ENCODE data around the gene PRRX1.

PRRX1 gene

DNA sequence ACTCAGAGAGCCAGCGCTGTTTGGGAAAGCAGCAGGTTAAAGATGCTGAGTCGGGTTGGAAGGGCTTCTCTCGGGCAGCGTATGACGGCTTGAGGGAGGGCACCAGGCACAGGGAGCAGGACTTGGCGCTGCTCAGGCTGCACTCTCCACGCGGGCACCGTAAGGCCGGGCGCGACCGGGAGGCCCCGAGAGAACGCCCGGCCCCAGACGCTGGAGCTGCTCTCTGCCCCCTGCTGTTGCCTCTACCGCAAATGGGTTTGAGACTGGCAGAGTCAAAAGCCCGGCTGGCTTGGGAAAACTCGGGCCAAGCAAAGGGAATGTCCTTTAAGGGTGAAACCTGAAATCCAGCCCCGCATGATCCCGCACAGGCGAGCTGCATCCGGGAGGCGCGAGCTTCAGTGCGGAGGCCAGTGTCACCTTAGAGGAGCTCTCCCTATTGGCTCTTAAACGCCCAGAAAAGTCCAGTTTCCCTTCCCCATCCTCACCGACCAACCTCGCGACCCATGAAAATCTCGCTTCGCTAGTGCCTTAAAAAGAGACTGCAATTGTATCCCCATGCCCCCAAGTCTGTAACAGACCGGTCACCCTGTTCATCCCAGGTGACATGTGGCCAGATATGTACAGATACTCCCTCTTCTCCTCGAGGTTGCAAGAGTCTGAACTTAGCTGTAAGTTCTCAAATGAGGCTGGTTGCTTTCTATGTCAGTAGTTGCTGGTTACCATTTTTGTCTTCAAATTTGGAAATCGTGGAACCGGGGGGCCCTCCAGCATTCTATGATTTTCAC, 1.1 kb downstream of the PRRX1 start:
- no peak for DNase-seq

DNA sequence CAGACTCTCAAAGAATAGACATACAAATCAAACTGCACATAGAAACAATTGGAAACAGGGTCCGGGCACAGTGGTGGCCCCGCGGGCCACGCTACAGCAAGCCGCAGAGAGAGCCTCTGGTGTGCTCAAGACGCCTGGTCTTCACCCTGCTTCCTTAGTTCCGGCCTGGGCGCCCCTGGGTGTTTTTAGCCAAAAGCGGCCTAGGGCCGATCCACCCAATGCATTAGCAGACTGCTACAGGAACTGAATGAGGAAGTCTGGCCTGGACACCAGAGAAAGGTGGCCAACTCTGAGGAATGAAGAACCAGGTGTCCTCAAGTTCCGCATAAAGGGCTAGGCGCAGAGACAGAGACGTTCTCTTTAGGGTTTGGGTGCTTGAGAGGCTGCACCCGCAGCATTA, 1.7 kb downstream of the PRRX1 start:
- no peak for DNase-seq

- no peak for DNase-seq
These were observed 2.8 kb downstream of the PRRX1 start for GRCh38 chr1:170666541-170667254.

DNA sequence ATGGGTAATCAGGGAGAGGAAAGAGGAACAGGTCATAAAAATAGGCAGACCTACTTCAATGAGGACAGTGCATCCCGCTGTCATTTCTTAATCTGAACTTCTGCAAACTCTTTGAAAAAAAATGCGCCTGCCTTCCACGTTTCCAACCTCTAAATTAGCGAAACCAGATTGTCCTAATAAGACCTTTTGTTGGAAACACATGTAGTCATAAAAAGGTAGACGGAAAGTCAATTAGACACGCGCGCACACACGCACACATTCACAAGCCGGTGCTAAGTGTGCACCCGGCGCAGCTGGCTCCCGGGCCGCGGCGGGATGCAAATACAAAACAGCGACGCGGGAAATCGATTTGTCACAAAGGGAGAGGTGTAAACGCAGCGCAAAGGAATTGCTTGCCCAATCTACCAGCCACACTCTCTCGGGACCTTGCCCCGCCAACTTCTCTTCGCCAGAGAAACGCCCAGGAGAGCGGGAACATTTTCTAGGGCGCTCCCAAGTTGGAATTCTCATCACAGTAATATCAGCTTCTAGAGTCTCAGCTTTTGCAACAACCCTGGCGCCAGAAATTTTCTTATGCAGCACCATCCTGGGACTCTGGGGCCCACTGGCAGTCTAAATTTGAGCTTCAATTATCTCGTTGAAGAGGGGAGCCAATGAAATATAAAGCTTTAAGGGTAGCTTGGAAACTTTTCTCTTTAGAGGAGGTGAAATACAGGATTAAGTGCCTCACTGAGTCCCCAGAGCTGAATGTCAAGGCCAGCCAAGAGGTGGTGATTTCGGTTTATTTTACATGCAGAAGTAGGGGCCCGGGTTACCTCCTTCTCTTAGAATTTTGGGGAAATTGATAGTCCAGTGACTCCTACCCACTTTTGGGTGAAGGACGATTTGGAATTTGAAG, 4.5 kb downstream of the PRRX1 start:
- DNase-seq: no peak

DNA sequence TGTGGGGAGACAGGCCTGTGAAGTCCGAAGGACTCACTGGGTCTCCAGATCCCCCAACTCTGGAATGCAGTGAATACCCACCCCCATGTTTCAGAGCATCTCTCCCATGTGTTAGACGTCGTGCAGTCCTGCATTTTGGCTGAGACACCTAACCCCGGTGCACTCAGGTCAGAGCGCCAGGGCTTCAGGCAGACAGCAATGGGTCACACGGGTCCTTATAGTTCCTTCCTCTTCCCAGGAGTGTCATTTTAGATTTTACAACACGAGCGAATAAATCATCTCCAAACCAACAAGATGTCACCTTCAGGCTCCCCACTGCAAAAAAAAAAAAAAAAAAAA, 5.1 kb downstream of the PRRX1 start:
- no peak for DNase-seq

GRCh38 chr1:170669586-170670530, 5.9 kb downstream of the PRRX1 start:
- no peak for DNase-seq

- no peak for DNase-seq
These were observed 7.1 kb downstream of the PRRX1 start for GRCh38 chr1:170670802-170671628.

- no peak for DNase-seq
These were observed 7.7 kb downstream of the PRRX1 start for GRCh38 chr1:170671629-170671963.

DNA sequence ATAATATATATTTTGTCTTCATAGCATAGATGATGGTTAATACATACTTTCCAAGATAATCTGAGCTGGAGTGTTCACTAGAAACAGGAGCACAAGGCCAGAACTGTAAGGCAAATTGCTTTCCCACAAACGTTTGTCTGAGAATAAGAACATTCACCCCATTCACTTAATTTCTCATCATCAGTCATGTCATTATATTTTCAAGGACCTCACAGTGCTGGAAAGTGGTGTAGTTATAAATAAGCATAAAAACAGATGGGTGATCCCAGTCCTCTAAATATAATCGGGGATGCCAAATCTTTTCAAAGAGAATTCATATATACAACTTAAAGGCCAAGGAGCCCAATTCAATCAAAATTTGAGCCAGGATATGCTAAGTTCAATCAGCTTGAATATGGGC, 8.4 kb downstream of the PRRX1 start:
- no peak for DNase-seq

DNA sequence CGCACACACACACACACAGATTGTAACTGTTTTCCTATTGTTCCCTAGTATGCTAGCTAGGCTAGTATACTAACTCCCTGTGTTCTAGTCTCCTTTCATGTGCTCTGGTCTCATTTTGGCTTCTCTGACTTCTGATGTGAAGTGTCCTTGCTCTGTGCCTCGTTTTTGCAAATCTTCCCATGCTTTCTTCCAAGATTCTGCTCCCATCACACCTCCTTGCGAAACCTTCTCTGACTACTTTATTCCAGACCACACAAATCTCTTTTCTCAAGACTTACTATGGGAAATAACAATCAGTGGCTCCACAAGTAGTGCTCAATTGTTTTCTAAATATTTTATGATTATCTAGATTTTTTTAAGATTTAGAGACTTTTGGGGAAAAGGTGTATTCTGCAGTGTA, 10.3 kb downstream of the PRRX1 start:
- DNase-seq: no peak

DNA sequence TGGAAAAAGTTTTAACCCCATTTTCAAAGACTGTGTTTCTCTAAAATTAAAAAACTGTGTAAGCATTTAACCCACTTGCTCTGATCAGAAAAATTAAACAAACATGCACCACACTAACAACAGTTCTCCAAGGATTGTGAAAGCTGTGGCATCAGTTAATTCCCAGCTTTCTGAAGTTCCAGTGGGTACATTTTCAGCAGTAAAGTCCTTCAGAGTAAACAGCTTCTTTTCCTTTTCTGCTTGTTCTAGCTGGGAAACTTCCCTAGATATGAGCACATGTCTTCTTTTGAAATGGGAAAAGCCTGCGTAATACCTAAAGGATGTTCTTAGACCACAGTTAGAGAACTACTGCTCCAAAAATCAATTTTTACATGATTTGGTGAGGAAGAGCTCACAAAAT, 11.1 kb downstream of the PRRX1 start:
- DNase-seq: no peak

- no peak for DNase-seq
These were observed 11.9 kb downstream of the PRRX1 start for GRCh38 chr1:170675865-170676264.

DNA sequence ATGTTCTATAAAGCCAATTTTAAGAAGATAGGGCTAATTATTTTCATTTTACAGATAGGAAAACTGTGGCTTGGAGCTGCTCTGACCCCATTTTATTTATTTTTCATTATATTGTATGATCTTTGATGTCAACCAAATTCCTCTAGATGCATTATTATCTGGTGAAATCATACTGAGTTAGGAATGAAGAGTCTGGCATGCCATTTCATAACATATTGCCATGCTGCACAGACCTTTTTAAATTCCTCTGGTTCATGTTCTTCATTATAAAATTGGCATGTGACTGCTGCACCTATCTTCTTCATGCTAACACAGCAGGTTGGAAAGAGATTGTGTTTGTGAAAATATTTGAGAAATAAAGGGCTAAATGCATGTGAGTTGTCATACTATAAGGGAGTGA, 12.7 kb downstream of the PRRX1 start:
- no peak for DNase-seq

DNA sequence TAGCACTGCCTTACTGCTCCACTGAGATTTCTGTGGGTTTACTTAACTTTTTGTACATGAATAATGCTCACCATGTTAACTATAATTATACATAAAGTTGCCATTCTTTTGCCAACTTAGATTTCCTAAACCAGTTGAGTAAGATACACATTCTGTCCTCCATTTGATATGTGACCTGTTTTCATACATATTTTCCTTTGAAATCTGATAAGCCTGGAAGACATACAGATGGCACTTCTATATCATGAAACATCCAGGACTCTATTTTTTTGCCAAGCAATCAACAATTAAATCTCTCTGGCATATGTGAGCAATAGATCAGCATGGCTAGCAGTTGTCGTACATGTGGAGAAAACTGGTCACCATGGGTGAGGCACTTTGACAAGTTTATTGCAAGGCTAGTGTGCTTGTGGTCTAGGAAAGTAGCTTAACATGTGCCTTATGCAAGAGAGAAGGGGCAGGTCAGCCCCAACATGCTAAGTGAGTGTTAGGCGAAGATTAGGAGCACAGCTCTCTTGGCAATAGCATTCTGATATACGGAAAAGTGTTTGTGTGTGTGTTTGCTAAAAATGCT, 14.2 kb downstream of the PRRX1 start:
- DNase-seq: no peak

DNA sequence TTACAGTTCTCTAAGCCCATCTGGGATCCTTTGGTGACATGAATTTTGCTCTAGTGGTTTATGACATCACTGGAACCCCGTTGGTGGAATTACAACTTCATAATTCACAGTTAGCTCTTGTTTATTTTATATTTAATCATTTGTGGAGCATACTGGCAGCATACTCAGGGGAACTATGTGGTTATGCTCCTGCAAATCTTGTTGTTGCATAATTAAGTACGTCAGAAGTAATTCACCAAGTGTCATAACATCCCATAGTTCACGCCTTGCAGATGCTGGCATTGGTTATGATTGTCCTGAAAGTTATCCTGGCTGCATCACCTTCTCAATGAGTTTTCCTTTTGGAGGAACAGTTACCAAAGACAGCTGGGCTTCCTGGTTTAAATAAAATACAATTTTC, 16.5 kb downstream of the PRRX1 start:
- DNase-seq: no peak

GRCh38 chr1:170682169-170682568, 18.2 kb downstream of the PRRX1 start:
- no peak for DNase-seq

- DNase-seq: no peak
These were observed 18.9 kb downstream of the PRRX1 start for GRCh38 chr1:170682809-170683208.

GRCh38 chr1:170685166-170685565, 21.2 kb downstream of the PRRX1 start:
- DNase-seq: no peak

- DNase-seq: no peak
These were observed 22.4 kb downstream of the PRRX1 start for GRCh38 chr1:170686291-170686690.

GRCh38 chr1:170687621-170688020, 23.7 kb downstream of the PRRX1 start:
- no peak for DNase-seq

- DNase-seq: no peak
These were observed 27.3 kb downstream of the PRRX1 start for GRCh38 chr1:170691258-170691657.

Measured in stimulated activated CD4-positive, alpha-beta T cell treated with anti-CD3 and anti-CD28 coated beads, Interleukin-4, amount 100 ng/mL, for 24 hours (primary cell).